Suprapubic skin (tissue), 4 donors: Measurements from ENCODE around the gene ACAA1.

Source experiments
- CTCF ChIP-seq, 2 donors: fragments of 200-600 bp in 1 of 2; fragments of 450-650 bp in 1 of 2; sonication (generic) in 1 of 2; IDR thresholded peaks; one replicate each; pipeline ENCODE4 v1.5.1; 2016 to 2019; ENCODE audit warnings: antibody characterized with exemption in 2 of 2, mild to moderate bottlenecking in 1 of 2, moderate library complexity in 1 of 2
- EP300 ChIP-seq: sonication (generic); formaldehyde crosslinking; IDR thresholded peaks from one replicate; pipeline ENCODE4 v1.6.1; 2017; ENCODE audit warnings: antibody characterized with exemption
- POLR2A ChIP-seq, 2 donors: fragments of 450-650 bp; IDR thresholded peaks; one replicate each; pipeline ENCODE4 v1.6.1; 2017; ENCODE audit warnings: antibody characterized with exemption in 2 of 2, mild to moderate bottlenecking in 2 of 2, moderate library complexity in 2 of 2
- POLR2AphosphoS5 ChIP-seq, 3 donors: sonication (generic); formaldehyde crosslinking; IDR thresholded peaks; one replicate each; pipeline ENCODE4 v1.6.1; 2017; ENCODE audit warnings: antibody characterized with exemption in 3 of 3

GRCh38 chr3:38137615-38138348 is 855 bp upstream of the ACAA1 start:
- TF ChIP-seq CTCF (IDR thresholded peaks at IDR 0.05) (no peak), EP300 (no peak), POLR2A (IDR thresholded peaks at IDR 0.05) (no peak), POLR2AphosphoS5 (IDR thresholded peaks at IDR 0.05) (no peak)
